Parathyroid adenoma (tissue), 2 donors: ENCODE data around the gene SLC1A4.

Experiments used
- H2AFZ ChIP-seq: fragments of 300-600 bp; sonication (generic); one replicate; pipeline ENCODE4 v1.7.0; 2017; ENCODE audit warnings: antibody characterized with exemption, mild to moderate bottlenecking
- H3K27ac ChIP-seq: fragments of 300-600 bp; sonication (generic); one replicate; pipeline ENCODE4 v1.7.0; 2017
- H3K27me3 ChIP-seq: fragments of 300-600 bp; sonication (generic); one replicate; pipeline ENCODE4 v1.7.0; 2017; ENCODE audit warnings: low read length; ENCODE audit not compliant: control insufficient read depth, insufficient read depth
- H3K36me3 ChIP-seq: fragments of 300-600 bp; sonication (generic); one replicate; pipeline ENCODE4 v1.7.0; 2017; ENCODE audit warnings: low read length; ENCODE audit not compliant: control insufficient read depth, insufficient read depth
- H3K4me1 ChIP-seq: fragments of 300-600 bp; sonication (generic); one replicate; pipeline ENCODE4 v1.7.0; 2017; ENCODE audit warnings: control low read depth
- H3K4me2 ChIP-seq: fragments of 300-600 bp; sonication (generic); one replicate; pipeline ENCODE4 v1.7.0; 2017; ENCODE audit warnings: low read length
- H3K4me3 ChIP-seq: fragments of 300-600 bp; sonication (generic); one replicate; pipeline ENCODE4 v1.7.0; 2017; ENCODE audit warnings: low read depth, low read length
- H3K79me2 ChIP-seq: fragments of 300-600 bp; sonication (generic); one replicate; pipeline ENCODE4 v1.7.0; 2017; ENCODE audit warnings: control low read depth
- H3K9ac ChIP-seq: fragments of 300-600 bp; sonication (generic); one replicate; pipeline ENCODE4 v1.7.0; 2017; ENCODE audit warnings: mild to moderate bottlenecking
- H3K9me3 ChIP-seq: fragments of 300-600 bp; sonication (generic); one replicate; pipeline ENCODE4 v1.7.0; 2017; ENCODE audit warnings: low read length; ENCODE audit not compliant: control insufficient read depth
- TF ChIP-seq, protein P1 (sequence below): fragments of 300-600 bp; sonication (generic); IDR thresholded peaks from one replicate; pipeline ENCODE4 v1.7.0; 2017; ENCODE audit warnings: antibody characterized with exemption, mild to moderate bottlenecking
- donor health status: primary hyperparathyroidism.

The SLC1A4 gene

DNA sequence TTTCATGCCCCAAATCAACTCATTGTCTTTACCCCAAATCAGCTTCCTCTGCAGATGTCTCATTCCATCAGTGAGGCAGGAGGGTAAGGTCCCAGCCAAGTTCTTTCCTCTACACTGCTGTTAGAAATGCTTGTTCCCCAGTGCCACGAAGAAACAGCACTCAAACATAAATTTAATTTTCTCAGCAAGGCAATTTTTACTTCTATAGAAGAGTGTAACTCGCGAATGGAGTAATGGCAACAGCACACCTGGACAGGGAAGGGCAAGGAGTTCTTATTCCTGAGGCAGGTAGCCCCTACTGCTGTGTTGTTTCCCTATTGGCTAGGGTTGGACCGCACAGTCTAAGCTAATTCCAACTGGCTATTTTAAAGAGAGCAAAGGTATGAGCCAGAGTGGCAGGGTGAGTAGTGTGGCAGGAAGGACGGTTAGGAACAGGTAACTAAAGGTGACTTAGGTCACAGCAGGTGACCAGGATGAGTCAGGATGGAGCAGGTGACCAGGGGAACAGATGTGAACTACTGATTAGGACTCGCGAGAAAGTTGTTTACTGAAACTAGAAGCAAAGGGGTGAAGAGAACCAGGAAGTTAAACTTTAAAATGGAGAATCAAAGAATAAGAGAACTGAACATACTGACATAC is 55.0 kb downstream of the SLC1A4 start:
- no peak overlapping the region for H3K4me2 ChIP-seq

DNA sequence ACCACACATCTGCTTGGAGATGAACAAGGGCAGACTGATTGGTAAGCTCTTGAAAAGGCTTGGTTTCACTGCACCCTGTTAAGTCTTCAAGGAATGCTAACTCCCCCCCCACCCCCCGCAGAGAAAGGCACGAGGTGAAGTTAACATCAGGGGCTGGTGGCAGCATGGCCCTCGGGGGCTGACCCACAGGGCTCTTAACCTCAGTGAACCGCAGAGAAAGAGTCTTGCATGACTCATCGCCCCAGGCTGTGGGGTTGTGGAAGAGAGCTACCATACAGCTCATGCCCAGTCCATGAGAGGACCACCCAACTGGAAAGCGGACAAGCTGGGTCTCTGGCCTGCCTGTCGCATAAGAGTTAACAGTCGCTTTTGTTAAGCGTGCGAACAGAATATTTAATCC is 56.5 kb downstream of the SLC1A4 start:
- Histone ChIP-seq H3K27me3 (no peaks in the 10 kb centered on the region), H3K27ac (no peak overlapping the region), H3K9me3 (no peaks in the 10 kb centered on the region), H3K36me3 (no peaks in the 10 kb centered on the region), H3K4me3 (no peak overlapping the region), H3K4me2 (no peak overlapping the region), H3K4me1 (no peaks in the 10 kb centered on the region), H3K9ac (no peak overlapping the region), H2AFZ (no peak overlapping the region), H3K79me2 (no peaks in the 10 kb centered on the region)
- TF ChIP-seq, protein P1, sequence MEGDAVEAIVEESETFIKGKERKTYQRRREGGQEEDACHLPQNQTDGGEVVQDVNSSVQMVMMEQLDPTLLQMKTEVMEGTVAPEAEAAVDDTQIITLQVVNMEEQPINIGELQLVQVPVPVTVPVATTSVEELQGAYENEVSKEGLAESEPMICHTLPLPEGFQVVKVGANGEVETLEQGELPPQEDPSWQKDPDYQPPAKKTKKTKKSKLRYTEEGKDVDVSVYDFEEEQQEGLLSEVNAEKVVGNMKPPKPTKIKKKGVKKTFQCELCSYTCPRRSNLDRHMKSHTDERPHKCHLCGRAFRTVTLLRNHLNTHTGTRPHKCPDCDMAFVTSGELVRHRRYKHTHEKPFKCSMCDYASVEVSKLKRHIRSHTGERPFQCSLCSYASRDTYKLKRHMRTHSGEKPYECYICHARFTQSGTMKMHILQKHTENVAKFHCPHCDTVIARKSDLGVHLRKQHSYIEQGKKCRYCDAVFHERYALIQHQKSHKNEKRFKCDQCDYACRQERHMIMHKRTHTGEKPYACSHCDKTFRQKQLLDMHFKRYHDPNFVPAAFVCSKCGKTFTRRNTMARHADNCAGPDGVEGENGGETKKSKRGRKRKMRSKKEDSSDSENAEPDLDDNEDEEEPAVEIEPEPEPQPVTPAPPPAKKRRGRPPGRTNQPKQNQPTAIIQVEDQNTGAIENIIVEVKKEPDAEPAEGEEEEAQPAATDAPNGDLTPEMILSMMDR: no peak

More for the DNA sequence above, 55.0 kb downstream of the SLC1A4 start:
- H3K9me3 ChIP-seq: no peaks in the 10 kb centered on the region
- H3K4me1 ChIP-seq: no peaks in the 10 kb centered on the region
- no peaks in the 10 kb centered on the region for H3K79me2 ChIP-seq
- H3K4me3 ChIP-seq: no peak overlapping the region
- no peaks in the 10 kb centered on the region for H3K27me3 ChIP-seq
- no peak overlapping the region for H3K27ac ChIP-seq
- no peak overlapping the region for H2AFZ ChIP-seq
- TF ChIP-seq, protein P1: no peak
- no peaks in the 10 kb centered on the region for H3K36me3 ChIP-seq
- no peak overlapping the region for H3K9ac ChIP-seq

DNA sequence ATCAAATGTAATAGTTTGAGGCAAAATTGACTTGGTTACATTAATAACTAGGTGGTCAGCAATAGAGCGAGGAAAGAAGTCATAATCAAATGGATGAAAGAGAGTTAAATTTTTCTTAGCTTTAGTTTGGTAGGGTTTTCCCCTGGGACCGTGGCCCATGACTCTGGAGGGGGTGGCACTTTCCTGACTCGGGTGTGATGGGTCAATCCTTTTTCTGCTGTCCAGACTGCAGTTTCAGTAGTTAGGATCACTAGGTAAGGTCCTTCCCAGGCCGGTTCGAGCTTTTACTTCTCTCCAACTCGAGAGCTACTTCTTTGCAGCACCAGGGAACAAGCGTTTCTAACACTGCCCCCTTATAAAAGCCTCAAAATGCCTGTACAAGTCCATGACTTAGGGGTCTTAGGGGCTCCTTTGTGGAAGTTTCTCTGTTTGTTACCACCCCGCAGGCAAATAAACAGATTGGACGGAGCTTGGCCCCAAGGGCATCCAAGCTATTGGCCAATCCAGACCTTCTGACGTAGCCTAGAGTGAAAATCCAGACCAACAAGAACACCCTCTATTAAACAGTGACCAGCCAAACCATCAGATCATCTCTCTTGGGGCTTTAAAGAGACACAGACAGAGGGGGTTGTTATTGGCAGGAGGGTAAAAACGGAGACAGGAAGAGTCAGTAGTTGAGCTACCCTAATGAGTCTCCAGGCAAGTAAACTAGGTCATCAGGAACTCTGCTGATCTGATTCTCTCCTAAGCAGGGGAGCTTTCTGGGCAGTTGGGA is 57.6 kb downstream of the SLC1A4 start:
- Histone ChIP-seq H3K9ac (no peak overlapping the region), H2AFZ (no peak overlapping the region), H3K27ac (no peak overlapping the region), H3K79me2 (no peaks in the 10 kb centered on the region), H3K36me3 (no peaks in the 10 kb centered on the region), H3K4me3 (no peak overlapping the region), H3K4me1 (no peaks in the 10 kb centered on the region), H3K9me3 (no peaks in the 10 kb centered on the region), H3K27me3 (no peaks in the 10 kb centered on the region), H3K4me2 (no peak overlapping the region)
- TF ChIP-seq, protein P1: no peak

DNA sequence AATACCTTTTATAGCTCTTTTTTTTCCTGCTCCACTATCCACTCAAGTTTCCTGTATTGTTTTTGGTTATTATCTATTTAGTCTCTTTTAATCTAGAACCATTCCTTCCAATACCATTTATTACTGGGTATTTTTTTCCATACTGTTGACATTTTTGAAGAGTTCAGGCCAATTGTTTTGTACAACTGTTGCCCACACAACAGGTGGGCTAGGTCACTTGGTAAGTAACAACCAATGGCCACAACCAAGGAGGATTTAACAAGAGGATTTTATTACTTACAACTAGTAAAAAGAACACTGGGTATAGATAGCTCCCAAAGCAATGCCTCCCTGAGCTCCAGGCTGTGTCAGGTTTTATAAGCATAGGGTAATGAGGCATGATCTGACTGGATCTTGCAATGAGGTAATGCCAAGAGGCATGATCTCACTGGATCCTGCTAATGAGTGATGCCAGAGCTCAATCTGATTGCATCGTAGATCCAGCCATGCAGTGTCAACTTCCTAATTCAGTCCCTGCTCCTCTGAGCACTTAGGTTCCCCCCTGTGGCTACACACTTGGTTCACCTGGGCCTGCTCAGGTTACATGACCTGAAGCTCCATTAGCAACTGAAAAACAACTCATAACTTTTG is 59.9 kb downstream of the SLC1A4 start:
- Histone ChIP-seq H2AFZ (no peak overlapping the region), H3K4me1 (no peaks in the 10 kb centered on the region), H3K79me2 (no peaks in the 10 kb centered on the region), H3K9me3 (no peaks in the 10 kb centered on the region), H3K4me3 (no peak overlapping the region), H3K27ac (no peak overlapping the region), H3K4me2 (no peak overlapping the region), H3K36me3 (no peaks in the 10 kb centered on the region), H3K27me3 (no peaks in the 10 kb centered on the region), H3K9ac (no peak overlapping the region)
- TF ChIP-seq, protein P1: no peak
